Esophagus squamous epithelium (tissue), 4 donors: ENCODE results near the gene TMEM8B.

Experiments
- POLR2A ChIP-seq, 4 donors: fragments of 450-650 bp; IDR thresholded peaks; one replicate each; pipeline ENCODE4 v1.6.1; 2017; ENCODE audit warnings: antibody characterized with exemption in 4 of 4, mild to moderate bottlenecking in 4 of 4, moderate library complexity in 3 of 4
- TF ChIP-seq, protein P1 (sequence below), 6 experiments: fragments of 450-650 bp in 4 of 6; fragments of 200-600 bp in 2 of 6; sonication (generic) in 2 of 6; IDR thresholded peaks; one replicate each; pipeline ENCODE4 v1.5.1; 2016 to 2019; ENCODE audit warnings: antibody characterized with exemption in 6 of 6, mild to moderate bottlenecking in 4 of 6, moderate library complexity in 4 of 6

DNA sequence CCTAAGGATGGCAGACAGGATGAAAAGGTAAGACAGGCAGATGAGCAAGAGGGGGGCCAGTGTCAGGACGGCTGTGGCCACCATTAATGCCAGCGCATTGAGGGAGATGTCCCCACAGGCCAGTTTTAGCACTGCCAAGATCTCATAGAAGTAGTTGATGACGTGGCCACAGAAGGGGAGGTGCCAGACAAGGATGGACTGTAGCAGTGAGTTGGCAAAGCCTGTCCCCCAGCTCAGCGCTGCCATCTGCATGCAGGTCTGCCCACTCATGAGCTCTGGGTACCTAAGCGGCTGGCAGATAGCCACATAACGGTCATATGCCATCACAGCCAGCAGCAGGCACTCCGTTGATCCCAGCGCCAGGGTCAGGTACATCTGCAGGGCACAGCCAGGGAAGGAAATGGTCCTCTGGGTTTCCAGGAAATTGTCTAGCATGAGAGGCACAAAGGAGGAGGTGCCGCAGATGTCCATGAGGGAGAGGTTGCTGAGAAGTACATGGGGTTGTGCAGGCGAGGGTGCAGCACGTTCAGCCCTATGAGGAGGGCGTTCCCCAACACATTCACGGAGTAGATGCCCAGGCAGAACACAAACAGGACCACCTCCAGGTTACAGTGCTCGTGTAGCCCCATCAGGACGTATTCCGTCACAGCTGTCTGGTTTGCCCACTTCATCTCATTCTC, 30.4 kb downstream of the TMEM8B start:
- TF ChIP-seq, protein P1, sequence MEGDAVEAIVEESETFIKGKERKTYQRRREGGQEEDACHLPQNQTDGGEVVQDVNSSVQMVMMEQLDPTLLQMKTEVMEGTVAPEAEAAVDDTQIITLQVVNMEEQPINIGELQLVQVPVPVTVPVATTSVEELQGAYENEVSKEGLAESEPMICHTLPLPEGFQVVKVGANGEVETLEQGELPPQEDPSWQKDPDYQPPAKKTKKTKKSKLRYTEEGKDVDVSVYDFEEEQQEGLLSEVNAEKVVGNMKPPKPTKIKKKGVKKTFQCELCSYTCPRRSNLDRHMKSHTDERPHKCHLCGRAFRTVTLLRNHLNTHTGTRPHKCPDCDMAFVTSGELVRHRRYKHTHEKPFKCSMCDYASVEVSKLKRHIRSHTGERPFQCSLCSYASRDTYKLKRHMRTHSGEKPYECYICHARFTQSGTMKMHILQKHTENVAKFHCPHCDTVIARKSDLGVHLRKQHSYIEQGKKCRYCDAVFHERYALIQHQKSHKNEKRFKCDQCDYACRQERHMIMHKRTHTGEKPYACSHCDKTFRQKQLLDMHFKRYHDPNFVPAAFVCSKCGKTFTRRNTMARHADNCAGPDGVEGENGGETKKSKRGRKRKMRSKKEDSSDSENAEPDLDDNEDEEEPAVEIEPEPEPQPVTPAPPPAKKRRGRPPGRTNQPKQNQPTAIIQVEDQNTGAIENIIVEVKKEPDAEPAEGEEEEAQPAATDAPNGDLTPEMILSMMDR (IDR thresholded peaks at IDR 0.05), result no peak
- TF ChIP-seq POLR2A (IDR thresholded peaks at IDR 0.05), result no peak
